ENCODE data around the gene VRK3. TPM values are rescaled to one million over a fixed set of nuclear protein-coding genes. Genes with fewer than 3 reads are reported as not detected.

VRK3 gene
- total and polyA plus RNA-seq, 9 donors: 26.1 to 52.5 (median 34.0) TPM

DNA sequence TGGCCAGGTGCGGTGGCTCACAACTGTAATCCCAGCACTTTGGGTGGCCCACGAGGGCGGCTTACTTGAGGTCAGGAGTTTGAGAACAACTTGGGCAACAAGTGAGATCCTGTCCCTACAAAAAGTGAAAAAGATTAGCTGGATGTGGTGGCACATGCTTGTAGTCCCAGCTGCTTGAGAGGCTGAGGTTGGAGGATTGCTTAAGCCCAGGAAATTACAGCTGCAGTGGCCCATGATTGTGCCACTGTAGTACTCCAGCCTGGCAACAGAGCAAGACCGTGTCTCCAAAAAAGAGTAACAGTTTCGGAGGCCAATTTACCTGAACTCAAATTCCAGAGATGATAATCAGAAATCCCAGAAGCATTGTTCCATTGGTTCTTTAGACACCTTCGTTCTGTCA is 5.1 kb upstream of the VRK3 start:
- DNase-seq: no peak
- intact Hi-C loops (cut with DNase I): no loop called here
- H3K4me1 ChIP-seq (ENCODE audit: insufficient read depth): peaks cover 6% of the 10 kb centered on the region
- H3K4me3 ChIP-seq: no peak overlapping the region
- no peak overlapping the region for H3K27ac ChIP-seq
- 80 to 91% (median 89%) methylated on average over 6 of the region's 6 CpGs for WGBS, 3 donors
- H3K27me3 ChIP-seq: no peaks in the 10 kb centered on the region
- H3K36me3 ChIP-seq: no peaks in the 10 kb centered on the region
- H3K9me3 ChIP-seq: peaks cover 0 to 5% of the 10 kb centered on the region in 2 donors
- TF ChIP-seq POLR2A (IDR thresholded peaks at IDR 0.05) (no peak), EP300 (IDR thresholded peaks at IDR 0.05) (no peak)
- TF ChIP-seq, protein P1, sequence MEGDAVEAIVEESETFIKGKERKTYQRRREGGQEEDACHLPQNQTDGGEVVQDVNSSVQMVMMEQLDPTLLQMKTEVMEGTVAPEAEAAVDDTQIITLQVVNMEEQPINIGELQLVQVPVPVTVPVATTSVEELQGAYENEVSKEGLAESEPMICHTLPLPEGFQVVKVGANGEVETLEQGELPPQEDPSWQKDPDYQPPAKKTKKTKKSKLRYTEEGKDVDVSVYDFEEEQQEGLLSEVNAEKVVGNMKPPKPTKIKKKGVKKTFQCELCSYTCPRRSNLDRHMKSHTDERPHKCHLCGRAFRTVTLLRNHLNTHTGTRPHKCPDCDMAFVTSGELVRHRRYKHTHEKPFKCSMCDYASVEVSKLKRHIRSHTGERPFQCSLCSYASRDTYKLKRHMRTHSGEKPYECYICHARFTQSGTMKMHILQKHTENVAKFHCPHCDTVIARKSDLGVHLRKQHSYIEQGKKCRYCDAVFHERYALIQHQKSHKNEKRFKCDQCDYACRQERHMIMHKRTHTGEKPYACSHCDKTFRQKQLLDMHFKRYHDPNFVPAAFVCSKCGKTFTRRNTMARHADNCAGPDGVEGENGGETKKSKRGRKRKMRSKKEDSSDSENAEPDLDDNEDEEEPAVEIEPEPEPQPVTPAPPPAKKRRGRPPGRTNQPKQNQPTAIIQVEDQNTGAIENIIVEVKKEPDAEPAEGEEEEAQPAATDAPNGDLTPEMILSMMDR (IDR thresholded peaks at IDR 0.05): no peak

DNA sequence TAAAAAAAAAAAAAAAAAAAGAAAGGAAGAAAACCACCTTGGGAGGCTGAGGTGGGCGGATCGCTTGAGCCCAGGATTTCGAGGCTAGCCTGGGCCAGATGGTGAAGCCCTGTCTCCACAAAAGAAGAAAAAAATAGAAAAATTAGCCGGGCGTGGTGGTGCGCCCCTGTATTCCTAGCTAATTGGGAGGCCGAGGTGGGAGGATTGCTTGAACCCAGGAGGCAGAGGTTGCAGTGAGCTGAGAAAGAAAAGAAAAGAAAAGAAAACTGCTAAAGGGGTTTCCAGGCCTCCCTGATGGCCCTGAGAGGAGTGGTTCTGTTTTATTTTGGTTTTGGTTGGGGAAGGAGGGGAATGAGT is 1.4 kb upstream of the VRK3 start:
- H3K27ac ChIP-seq: no peak overlapping the region
- no peaks in the 10 kb centered on the region for H3K36me3 ChIP-seq
- H3K9me3 ChIP-seq: no peaks in the 10 kb centered on the region
- H3K4me3 ChIP-seq: peak overlapping the region; percentile 71
- no peaks in the 10 kb centered on the region for H3K27me3 ChIP-seq
- TF ChIP-seq POLR2A (IDR thresholded peaks at IDR 0.05): no peak
- no peak for TF ChIP-seq EP300 (IDR thresholded peaks at IDR 0.05)
- TF ChIP-seq, protein P1 (IDR thresholded peaks at IDR 0.05): no peak
- peak in 2 of 5 donors; percentile 26 to 34 for DNase-seq
- intact Hi-C loops (cut with DNase I): no loop called here
- peaks cover 12% of the 10 kb centered on the region for H3K4me1 ChIP-seq (ENCODE audit: insufficient read depth)
- 77 to 81% (median 80%) methylated on average over 7 of the region's 7 CpGs for WGBS, 3 donors

DNA sequence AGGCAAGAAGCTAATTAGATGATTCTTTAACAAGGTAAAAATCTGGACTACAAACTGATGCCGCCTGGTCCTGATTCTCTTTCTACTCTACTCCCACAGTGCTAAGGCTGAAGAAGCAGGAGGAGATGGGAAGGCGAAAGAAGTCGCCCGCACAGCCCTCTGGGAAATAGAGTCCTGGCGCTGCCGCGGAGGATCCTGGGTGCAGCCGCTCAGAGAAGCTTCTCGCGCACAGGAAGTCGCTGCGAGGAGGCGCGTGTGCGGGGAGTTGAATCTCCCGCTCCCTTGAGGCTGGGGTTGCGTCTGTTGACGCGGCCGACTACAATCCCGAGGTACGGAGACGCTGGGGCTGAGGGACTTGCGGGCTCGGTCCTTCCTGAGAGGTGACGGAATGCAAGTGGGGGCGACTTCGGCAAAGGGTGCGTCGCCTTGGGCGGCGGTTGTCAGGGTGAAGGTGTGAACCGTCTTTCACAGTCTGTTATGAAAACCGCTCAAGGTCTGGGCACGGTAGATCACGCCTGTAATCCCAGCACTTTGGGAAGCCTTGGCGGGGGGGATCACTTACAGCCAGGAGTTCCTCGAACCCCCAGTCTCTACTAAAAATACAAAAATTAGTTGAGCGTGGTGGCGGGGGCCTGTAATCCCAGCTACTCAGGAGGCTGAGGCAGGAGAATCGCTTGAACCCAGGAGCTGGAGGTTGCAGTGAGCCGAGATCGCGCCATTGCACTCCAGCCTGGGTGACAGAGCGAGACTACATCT is 800 bp upstream of the VRK3 start, which contains the start of gene ZNF473:
ZNF473 (plus strand) TSS at position 212 of the 756 bp plus-strand sequence. CDS start 5,078 bp downstream, outside the sequence.
- Histone ChIP-seq H3K4me1 (ENCODE audit: insufficient read depth) (peaks cover 12% of the 10 kb centered on the region), H3K27me3 (no peaks in the 10 kb centered on the region), H3K27ac (peak within 1 kb of the TSS; percentile 3 to 85), H3K4me3 (peak within 1 kb of the TSS; percentile 99), H3K36me3 (no peaks in the 10 kb centered on the region), H3K9me3 (no peaks in the 10 kb centered on the region)
- intact Hi-C loops (cut with DNase I): no loop called here
- 8 to 11% (median 10%) methylated on average over 45 of the region's 45 CpGs for WGBS, 3 donors
- peak; percentile 64 for TF ChIP-seq POLR2A (IDR thresholded peaks at IDR 0.05)
- no peak for TF ChIP-seq EP300 (IDR thresholded peaks at IDR 0.05)
- DNase-seq: peak; percentile 91 to 95 (median 92)

DNA sequence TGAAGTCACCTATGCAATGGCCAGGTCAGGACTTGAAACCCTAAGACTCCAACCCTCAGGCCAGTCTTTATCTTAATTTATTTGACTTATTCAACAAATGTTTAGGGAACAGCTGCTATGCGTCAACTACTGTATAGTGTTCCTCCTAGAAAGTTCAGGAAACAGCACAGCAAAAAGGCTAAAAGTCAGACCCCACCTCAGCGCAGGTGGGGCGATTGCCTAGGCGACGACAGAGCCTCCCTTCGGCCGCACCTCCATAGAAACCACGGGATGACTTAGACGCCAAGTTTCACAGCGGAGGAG is 502 bp downstream of the VRK3 start:
- Histone ChIP-seq H3K36me3 (no peaks in the 10 kb centered on the region), H3K4me1 (ENCODE audit: insufficient read depth) (peaks cover 12% of the 10 kb centered on the region), H3K4me3 (peak overlapping the region; percentile 99), H3K27me3 (no peaks in the 10 kb centered on the region), H3K9me3 (no peaks in the 10 kb centered on the region), H3K27ac (peak overlapping the region in 1 of 2 donors; percentile 74)
- 0 to 2% (median 2%) methylated on average over 10 of the region's 10 CpGs for WGBS, 3 donors
- intact Hi-C loops (cut with DNase I): no loop called here
- no peak for DNase-seq
- TF ChIP-seq POLR2A (IDR thresholded peaks at IDR 0.05) (no peak), EP300 (IDR thresholded peaks at IDR 0.05) (no peak)
- TF ChIP-seq, protein P1 (IDR thresholded peaks at IDR 0.05): no peak

DNA sequence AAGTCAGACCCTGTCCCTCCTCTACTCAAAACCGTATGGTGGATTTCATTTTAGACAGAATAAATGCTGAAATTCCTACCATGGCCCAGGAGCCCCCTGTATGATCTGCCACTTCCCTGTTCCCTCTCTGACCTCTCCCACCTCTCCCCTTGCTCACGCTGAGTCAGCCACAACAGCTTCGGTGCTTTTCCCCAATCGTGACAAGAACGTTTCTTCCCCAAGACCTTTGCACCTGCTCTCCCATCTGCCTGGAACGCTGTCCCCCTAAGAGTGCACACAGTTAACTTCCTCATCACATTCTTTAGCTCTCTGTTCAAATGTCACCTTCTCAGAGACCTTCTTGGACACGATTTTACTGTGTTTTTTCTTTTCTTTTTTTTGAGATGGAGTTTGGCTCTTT is 2.3 kb downstream of the VRK3 start:
- intact Hi-C loops (cut with DNase I): no loop called here
- no peaks in the 10 kb centered on the region for H3K36me3 ChIP-seq
- no peak overlapping the region for H3K27ac ChIP-seq
- TF ChIP-seq, protein P1 (IDR thresholded peaks at IDR 0.05): no peak
- no peak for TF ChIP-seq POLR2A (IDR thresholded peaks at IDR 0.05)
- no peak for TF ChIP-seq EP300 (IDR thresholded peaks at IDR 0.05)
- H3K4me1 ChIP-seq (ENCODE audit: insufficient read depth): peaks cover 12% of the 10 kb centered on the region
- H3K9me3 ChIP-seq: no peaks in the 10 kb centered on the region
- H3K4me3 ChIP-seq: no peak overlapping the region
- WGBS, 3 donors: 69 to 74% (median 72%) methylated on average over 7 of the region's 7 CpGs
- DNase-seq: no peak
- no peaks in the 10 kb centered on the region for H3K27me3 ChIP-seq

Data from ovary (tissue), 9 donors.